ENCODE measurements around the gene GLRA1. TPM values are rescaled to one million over a fixed set of nuclear protein-coding genes. Genes with fewer than 3 reads are reported as not detected.

The GLRA1 gene
- polyA plus RNA-seq, 3 donors: not detected

- no CpG with 5 or more reads among the region's 2 CpGs for WGBS (ENCODE audit: insufficient coverage)
- no peaks in the 10 kb centered on the region for H3K4me1 Mint-ChIP-seq
- peaks cover 0 to 6% (median 2%) of the 10 kb centered on the region in 3 donors for H3K27me3 Mint-ChIP-seq (ENCODE audit: low read depth in 3 of 3)
- Histone ChIP-seq H3K9ac (ENCODE audit: insufficient read depth, low read length, poor library complexity, severe bottlenecking) (no peak overlapping the region), H3K4me2 (replicated peaks; ENCODE audit: extremely low read depth, low read length, poor library complexity, severe bottlenecking) (no peak overlapping the region), H3K4me1 (ENCODE audit: control insufficient read depth in 1 of 2, insufficient read depth in 2 of 2, low read length in 2 of 2) (no peaks in the 10 kb centered on the region), H3K4me3 (replicated peaks in 1 of 3; ENCODE audit: low read depth in 2 of 3, low read length in 3 of 3) (no peak overlapping the region), H4K20me1 (ENCODE audit: insufficient read depth, low read length) (no peaks in the 10 kb centered on the region), H3K79me2 (ENCODE audit: insufficient read depth, low read length) (no peaks in the 10 kb centered on the region), H3K27ac (ENCODE audit: low read depth in 1 of 2, low read length in 2 of 2) (no peak overlapping the region), H3K27me3 (ENCODE audit: control insufficient read depth in 2 of 2, insufficient read depth in 2 of 2, low read length in 2 of 2) (no peaks in the 10 kb centered on the region), H2AFZ (ENCODE audit: insufficient read depth, low read depth, low read length, poor library complexity, severe bottlenecking) (no peak overlapping the region), H3K36me3 (replicated peaks in 1 of 2; ENCODE audit: control insufficient read depth in 1 of 2, insufficient read depth in 2 of 2, low read length in 2 of 2) (no peaks in the 10 kb centered on the region), H3K9me3 (replicated peaks in 1 of 2; ENCODE audit: control insufficient read depth in 1 of 2, insufficient read depth in 1 of 2, low read length in 2 of 2) (no peaks in the 10 kb centered on the region)
- no peak overlapping the region for H3K27ac Mint-ChIP-seq
- peaks cover 0 to 7% (median 0%) of the 10 kb centered on the region in 7 donors for H3K9me3 Mint-ChIP-seq
- no peak for TF ChIP-seq CTCF (IDR thresholded peaks at IDR 0.05)
- no peaks in the 10 kb centered on the region for H3K36me3 Mint-ChIP-seq
- H3K4me3 Mint-ChIP-seq: no peak overlapping the region
- intact Hi-C loops (cut with micrococcal nuclease): no loop called here
- no peak for DNase-seq
Measured at GRCh38 chr5:151952238-151952637, 27.6 kb upstream of the GLRA1 start.

GRCh38 chr5:151950706-151951105, 26.1 kb upstream of the GLRA1 start:
- no peak overlapping the region for H3K27ac ChIP-seq (ENCODE audit: low read depth in 1 of 2, low read length in 2 of 2)
- H3K36me3 Mint-ChIP-seq: no peaks in the 10 kb centered on the region
- 44% methylated on average over 9 of the region's 9 CpGs for WGBS (ENCODE audit: insufficient coverage)
- no peak for DNase-seq
- H3K4me3 Mint-ChIP-seq: no peak overlapping the region
- H3K9me3 ChIP-seq (replicated peaks in 1 of 2; ENCODE audit: control insufficient read depth in 1 of 2, insufficient read depth in 1 of 2, low read length in 2 of 2): no peaks in the 10 kb centered on the region
- H4K20me1 ChIP-seq (ENCODE audit: insufficient read depth, low read length): no peaks in the 10 kb centered on the region
- no peaks in the 10 kb centered on the region for H3K4me1 Mint-ChIP-seq
- H3K27ac Mint-ChIP-seq: no peak overlapping the region
- intact Hi-C loops (cut with micrococcal nuclease): no loop called here
- H3K27me3 ChIP-seq (ENCODE audit: control insufficient read depth in 2 of 2, insufficient read depth in 2 of 2, low read length in 2 of 2): no peaks in the 10 kb centered on the region
- H3K4me2 ChIP-seq (replicated peaks; ENCODE audit: extremely low read depth, low read length, poor library complexity, severe bottlenecking): no peak overlapping the region
- H3K27me3 Mint-ChIP-seq (ENCODE audit: low read depth in 3 of 3): peaks cover 0 to 6% (median 2%) of the 10 kb centered on the region in 3 donors
- no peaks in the 10 kb centered on the region for H3K4me1 ChIP-seq (ENCODE audit: control insufficient read depth in 1 of 2, insufficient read depth in 2 of 2, low read length in 2 of 2)
- TF ChIP-seq CTCF (IDR thresholded peaks at IDR 0.05): no peak
- H3K9ac ChIP-seq (ENCODE audit: insufficient read depth, low read length, poor library complexity, severe bottlenecking): no peak overlapping the region
- H3K36me3 ChIP-seq (replicated peaks in 1 of 2; ENCODE audit: control insufficient read depth in 1 of 2, insufficient read depth in 2 of 2, low read length in 2 of 2): no peaks in the 10 kb centered on the region
- H3K9me3 Mint-ChIP-seq: peaks cover 0 to 7% (median 0%) of the 10 kb centered on the region in 7 donors
- no peak overlapping the region for H2AFZ ChIP-seq (ENCODE audit: insufficient read depth, low read depth, low read length, poor library complexity, severe bottlenecking)
- H3K4me3 ChIP-seq (replicated peaks in 1 of 3; ENCODE audit: low read depth in 2 of 3, low read length in 3 of 3): no peak overlapping the region
- no peaks in the 10 kb centered on the region for H3K79me2 ChIP-seq (ENCODE audit: insufficient read depth, low read length)
